ENCODE measurements around the gene MAMDC2. TPM values are rescaled to one million over a fixed set of nuclear protein-coding genes. Genes with fewer than 3 reads are reported as not detected.

MAMDC2 gene
- total and polyA plus RNA-seq, 9 donors = 24.6 to 96.6 (median 69.5) TPM

- no peak for DNase-seq
- Histone ChIP-seq H3K36me3 (no peaks in the 10 kb centered on the region), H3K9me3 (no peaks in the 10 kb centered on the region), H3K4me3 (peak overlapping the region; percentile 61), H3K27me3 (no peaks in the 10 kb centered on the region), H3K27ac (no peak overlapping the region), H3K4me1 (ENCODE audit: insufficient read depth) (peaks cover 25% of the 10 kb centered on the region)
- TF ChIP-seq, protein P1, sequence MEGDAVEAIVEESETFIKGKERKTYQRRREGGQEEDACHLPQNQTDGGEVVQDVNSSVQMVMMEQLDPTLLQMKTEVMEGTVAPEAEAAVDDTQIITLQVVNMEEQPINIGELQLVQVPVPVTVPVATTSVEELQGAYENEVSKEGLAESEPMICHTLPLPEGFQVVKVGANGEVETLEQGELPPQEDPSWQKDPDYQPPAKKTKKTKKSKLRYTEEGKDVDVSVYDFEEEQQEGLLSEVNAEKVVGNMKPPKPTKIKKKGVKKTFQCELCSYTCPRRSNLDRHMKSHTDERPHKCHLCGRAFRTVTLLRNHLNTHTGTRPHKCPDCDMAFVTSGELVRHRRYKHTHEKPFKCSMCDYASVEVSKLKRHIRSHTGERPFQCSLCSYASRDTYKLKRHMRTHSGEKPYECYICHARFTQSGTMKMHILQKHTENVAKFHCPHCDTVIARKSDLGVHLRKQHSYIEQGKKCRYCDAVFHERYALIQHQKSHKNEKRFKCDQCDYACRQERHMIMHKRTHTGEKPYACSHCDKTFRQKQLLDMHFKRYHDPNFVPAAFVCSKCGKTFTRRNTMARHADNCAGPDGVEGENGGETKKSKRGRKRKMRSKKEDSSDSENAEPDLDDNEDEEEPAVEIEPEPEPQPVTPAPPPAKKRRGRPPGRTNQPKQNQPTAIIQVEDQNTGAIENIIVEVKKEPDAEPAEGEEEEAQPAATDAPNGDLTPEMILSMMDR (IDR thresholded peaks at IDR 0.05) = no peak
- TF ChIP-seq EP300 (IDR thresholded peaks at IDR 0.05) (no peak), POLR2A (IDR thresholded peaks at IDR 0.05) (no peak)
- intact Hi-C loops (cut with DNase I) = loop anchor here in 1 of 4 donors (5.0 kb wide), 1 partner anchor 352 kb away; no protein-coding TSS in a partner anchor
- 83 to 84% (median 84%) methylated on average over 8 of the region's 8 CpGs for WGBS, 3 donors
These were observed 217.0 kb downstream of the MAMDC2 start for GRCh38 chr9:70260606-70261005.

DNA sequence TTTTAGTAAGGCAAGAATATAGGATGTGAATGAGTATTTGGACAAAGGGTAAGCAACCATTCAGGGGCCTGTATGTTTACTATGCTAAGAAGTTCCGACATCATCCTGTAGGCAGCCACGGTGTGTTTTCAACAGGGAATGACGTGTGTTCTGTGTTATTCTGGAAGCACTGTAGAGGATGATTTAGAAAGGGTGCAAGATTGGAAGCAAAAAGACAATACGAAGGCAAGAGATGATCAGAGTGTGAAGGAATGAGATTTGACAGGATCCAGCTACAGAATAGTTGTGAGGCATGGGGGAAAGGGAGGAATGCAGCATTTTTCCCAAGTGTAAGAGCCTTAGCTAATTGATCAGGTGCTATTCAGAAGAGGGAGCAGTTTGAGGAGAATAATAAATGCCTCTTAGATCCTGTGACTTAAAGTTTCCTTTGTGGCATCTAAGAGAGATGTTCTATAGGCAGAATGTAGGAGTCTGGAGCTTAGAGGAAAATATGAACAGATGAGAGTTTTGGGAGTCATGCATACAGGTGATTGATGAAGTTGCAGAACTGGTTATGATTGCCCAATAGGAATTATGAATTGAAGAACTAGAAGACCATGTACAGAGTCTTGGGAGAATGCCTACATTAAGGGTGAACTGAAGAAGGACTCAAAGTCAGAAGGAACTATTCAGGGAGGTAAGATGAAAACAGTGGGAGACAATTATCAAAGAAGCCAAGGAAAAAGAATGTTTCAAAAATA lies 217.7 kb downstream of the MAMDC2 start:
- no peak for TF ChIP-seq EP300 (IDR thresholded peaks at IDR 0.05)
- TF ChIP-seq POLR2A (IDR thresholded peaks at IDR 0.05) = no peak
- TF ChIP-seq, protein P1 (IDR thresholded peaks at IDR 0.05) = no peak

GRCh38 chr9:70262366-70262765 lies 218.7 kb downstream of the MAMDC2 start:
- H3K27me3 ChIP-seq = no peaks in the 10 kb centered on the region
- DNase-seq = no peak
- H3K4me3 ChIP-seq = no peak overlapping the region
- intact Hi-C loops (cut with DNase I) = loop anchor here in 1 of 4 donors (5.0 kb wide), 1 partner anchor 350 kb away; no protein-coding TSS in a partner anchor
- H3K9me3 ChIP-seq = no peaks in the 10 kb centered on the region
- no peaks in the 10 kb centered on the region for H3K36me3 ChIP-seq
- peaks cover 20% of the 10 kb centered on the region for H3K4me1 ChIP-seq (ENCODE audit: insufficient read depth)
- no peak overlapping the region for H3K27ac ChIP-seq
- 87 to 96% (median 93%) methylated on average over 2 of the region's 2 CpGs for WGBS, 3 donors
- TF ChIP-seq POLR2A (IDR thresholded peaks at IDR 0.05) (no peak), EP300 (IDR thresholded peaks at IDR 0.05) (no peak)
- TF ChIP-seq, protein P1 (IDR thresholded peaks at IDR 0.05) = no peak

More for the DNA sequence above, 217.7 kb downstream of the MAMDC2 start:
- Histone ChIP-seq H3K27ac (no peak overlapping the region), H3K36me3 (no peaks in the 10 kb centered on the region), H3K4me1 (ENCODE audit: insufficient read depth) (peaks cover 25% of the 10 kb centered on the region), H3K4me3 (peak overlapping the region; percentile 61), H3K27me3 (no peaks in the 10 kb centered on the region), H3K9me3 (no peaks in the 10 kb centered on the region)
- intact Hi-C loops (cut with DNase I) = loop anchor here in 1 of 4 donors (5.0 kb wide), 1 partner anchor 351 kb away; no protein-coding TSS in a partner anchor
- no peak for DNase-seq
- 57 to 68% (median 61%) methylated on average over 4 of the region's 4 CpGs for WGBS, 3 donors

GRCh38 chr9:70262948-70263347 lies 219.3 kb downstream of the MAMDC2 start:
- DNase-seq = no peak
- 54 to 62% (median 57%) methylated on average over 6 of the region's 6 CpGs for WGBS, 3 donors
- Histone ChIP-seq H3K36me3 (no peaks in the 10 kb centered on the region), H3K9me3 (no peaks in the 10 kb centered on the region), H3K4me3 (no peak overlapping the region), H3K27ac (no peak overlapping the region), H3K4me1 (ENCODE audit: insufficient read depth) (peaks cover 20% of the 10 kb centered on the region), H3K27me3 (no peaks in the 10 kb centered on the region)
- intact Hi-C loops (cut with DNase I) = loop anchor here in 1 of 4 donors (5.0 kb wide), 1 partner anchor 349 kb away; no protein-coding TSS in a partner anchor
- no peak for TF ChIP-seq POLR2A (IDR thresholded peaks at IDR 0.05)
- TF ChIP-seq, protein P1 (IDR thresholded peaks at IDR 0.05) = no peak
- no peak for TF ChIP-seq EP300 (IDR thresholded peaks at IDR 0.05)

All from ovary (tissue), 9 donors.